MM.1S (cell line): ENCODE results near the gene PPP2R5C.

Experiments used
- DNase-seq: peaks from one replicate; pipeline ENCODE4 v3.0.0-alpha.2; 2015
- H2AFZ ChIP-seq: fragments of 300-600 bp; sonication (generic); 2 replicates; pipeline ENCODE4 v1.6.0; 2016; ENCODE audit warnings: antibody characterized with exemption, low read length
- H3F3A ChIP-seq: fragments of 300-600 bp; sonication (generic); 2 replicates; pipeline ENCODE4 v1.6.1; 2016; ENCODE audit warnings: mild to moderate bottlenecking, antibody characterized with exemption, low read length, moderate library complexity, mixed read lengths; ENCODE audit not compliant: insufficient read depth
- H3K27ac ChIP-seq: fragments of 300-600 bp; sonication (generic); 2 replicates; pipeline ENCODE4 v1.5.1; 2016; ENCODE audit warnings: mild to moderate bottlenecking, low read length
- H3K27me3 ChIP-seq: fragments of 300-600 bp; sonication (generic); replicated peaks from 2 replicates; pipeline ENCODE4 v1.6.0; 2016; ENCODE audit warnings: low read length; ENCODE audit not compliant: insufficient read depth
- H3K36me3 ChIP-seq: fragments of 300-600 bp; sonication (generic); replicated peaks from 2 replicates; pipeline ENCODE4 v1.6.1; 2016; ENCODE audit warnings: mild to moderate bottlenecking, low read length, mixed read lengths; ENCODE audit not compliant: insufficient read depth
- H3K4me1 ChIP-seq: fragments of 300-600 bp; sonication (generic); 2 replicates; pipeline ENCODE4 v1.6.1; 2016; ENCODE audit warnings: low read length, mixed read lengths
- H3K4me2 ChIP-seq: fragments of 300-600 bp; sonication (generic); 2 replicates; pipeline ENCODE4 v1.6.0; 2016; ENCODE audit warnings: low read depth, low read length
- H3K4me3 ChIP-seq: fragments of 300-600 bp; sonication (generic); 2 replicates; pipeline ENCODE4 v1.5.1; 2016; ENCODE audit warnings: low read length, mixed read lengths
- H3K79me2 ChIP-seq: fragments of 300-600 bp; sonication (generic); 2 replicates; pipeline ENCODE4 v1.6.1; 2016; ENCODE audit warnings: mixed run types, low read length, mixed read lengths
- H3K9ac ChIP-seq: fragments of 300-600 bp; sonication (generic); 2 replicates; pipeline ENCODE4 v1.6.1; 2016; ENCODE audit warnings: low read length, mixed read lengths
- H3K9me2 ChIP-seq: fragments of 300-600 bp; sonication (generic); replicated peaks from 2 replicates; pipeline ENCODE4 v1.6.1; 2016; ENCODE audit warnings: mild to moderate bottlenecking, low read length, mixed read lengths; ENCODE audit not compliant: insufficient read depth
- H3K9me3 ChIP-seq: fragments of 300-600 bp; sonication (generic); replicated peaks from 2 replicates; pipeline ENCODE4 v1.6.1; 2016; ENCODE audit warnings: mild to moderate bottlenecking, low read length, mixed read lengths; ENCODE audit not compliant: insufficient read depth
- H4K20me1 ChIP-seq: fragments of 300-600 bp; sonication (generic); 2 replicates; pipeline ENCODE4 v1.6.1; 2016; ENCODE audit warnings: mild to moderate bottlenecking, low read length, moderate library complexity, mixed read lengths; ENCODE audit not compliant: insufficient read depth
- CTCF ChIP-seq: fragments of 300-600 bp; sonication (generic); IDR thresholded peaks from 2 replicates; pipeline ENCODE4 v1.5.1; 2016; ENCODE audit warnings: antibody characterized with exemption, low read length, mixed read lengths
- EZH2 ChIP-seq: fragments of 300-600 bp; sonication (generic); optimal IDR thresholded peaks from 2 replicates; pipeline ENCODE3; 2017; ENCODE audit warnings: low read depth, mild to moderate bottlenecking, antibody characterized with exemption, low read length, mixed read lengths
- EZH2phosphoT487 ChIP-seq: fragments of 300-600 bp; sonication (generic); IDR thresholded peaks from 2 replicates; pipeline ENCODE4 v1.6.1; 2018; ENCODE audit warnings: antibody characterized with exemption, low read length

PPP2R5C gene

GRCh38 chr14:101927859-101928258, 166.3 kb downstream of the PPP2R5C start:
- Histone ChIP-seq H3K9me2 (no peaks in the 10 kb centered on the region), H3K9ac (no peak overlapping the region), H3K27ac (no peak overlapping the region), H3K4me1 (no peaks in the 10 kb centered on the region), H3K27me3 (no peaks in the 10 kb centered on the region), H4K20me1 (no peaks in the 10 kb centered on the region), H2AFZ (no peak overlapping the region), H3K4me2 (no peak overlapping the region), H3F3A (no peaks in the 10 kb centered on the region), H3K9me3 (no peaks in the 10 kb centered on the region), H3K79me2 (no peaks in the 10 kb centered on the region), H3K4me3 (no peak overlapping the region), H3K36me3 (no peaks in the 10 kb centered on the region)
- no peak for TF ChIP-seq EZH2phosphoT487
- no peak for TF ChIP-seq EZH2
- no peak for TF ChIP-seq CTCF
- no peak for DNase-seq

- Histone ChIP-seq H3K4me2 (no peak overlapping the region), H3F3A (no peaks in the 10 kb centered on the region), H3K4me1 (no peaks in the 10 kb centered on the region), H3K9me3 (no peaks in the 10 kb centered on the region), H4K20me1 (no peaks in the 10 kb centered on the region), H3K36me3 (no peaks in the 10 kb centered on the region), H3K27me3 (no peaks in the 10 kb centered on the region), H3K27ac (no peak overlapping the region), H3K4me3 (no peak overlapping the region), H3K9me2 (no peaks in the 10 kb centered on the region), H3K9ac (no peak overlapping the region), H3K79me2 (no peaks in the 10 kb centered on the region), H2AFZ (no peak overlapping the region)
- no peak for DNase-seq
- TF ChIP-seq EZH2phosphoT487 (no peak), CTCF (no peak), EZH2 (no peak)
Measured at GRCh38 chr14:101928415-101928841, 166.9 kb downstream of the PPP2R5C start.

- Histone ChIP-seq H3K9ac (no peak overlapping the region), H3K27ac (no peak overlapping the region), H3F3A (no peaks in the 10 kb centered on the region), H3K27me3 (no peaks in the 10 kb centered on the region), H3K4me1 (no peaks in the 10 kb centered on the region), H3K36me3 (no peaks in the 10 kb centered on the region), H3K4me2 (no peak overlapping the region), H2AFZ (no peak overlapping the region), H3K4me3 (no peak overlapping the region), H3K9me3 (no peaks in the 10 kb centered on the region), H3K9me2 (no peaks in the 10 kb centered on the region), H4K20me1 (no peaks in the 10 kb centered on the region), H3K79me2 (no peaks in the 10 kb centered on the region)
- TF ChIP-seq EZH2phosphoT487, result no peak
- no peak for TF ChIP-seq CTCF
- TF ChIP-seq EZH2, result no peak
- DNase-seq, result no peak
Measured at GRCh38 chr14:101929096-101929495, 167.6 kb downstream of the PPP2R5C start.
